Endometrial microvascular endothelial cells (primary cell): ENCODE results near the gene STARD3. TPM values are rescaled to one million over a fixed set of nuclear protein-coding genes. Genes with fewer than 3 reads are reported as not detected.

Experiments
- in situ Hi-C: cut with HindIII; loops from 2 replicates; pipeline ENCODE4 v1.10.0; 2017; ENCODE audit warnings: low sequenced_read_pairs, low pct_unique_long_range_greater_than_20kb; ENCODE audit errors: inconsistent ontology term
- total RNA-seq: library from RNA; depleted of rRNA; stranded (reverse); fragments of >200 nt; gene quantifications from one replicate; pipeline ENCODE4 v1.2.3, GENCODE V29; 2015; ENCODE audit errors: inconsistent ontology term

The STARD3 gene
- total RNA-seq, 1 donor from 2014 or later, result 52.8 TPM

GRCh38 chr17:39617446-39618245 is 19.3 kb upstream of the STARD3 start:
- in situ Hi-C loops, result no loop called here

GRCh38 chr17:39618246-39618913 is 18.6 kb upstream of the STARD3 start:
- in situ Hi-C loops, result no loop called here

GRCh38 chr17:39618956-39619785 is 17.8 kb upstream of the STARD3 start:
- in situ Hi-C loops, result no loop called here

- in situ Hi-C loops, result no loop called here
These were observed 17.2 kb upstream of the STARD3 start for GRCh38 chr17:39619786-39620101.

GRCh38 chr17:39621523-39622379 is 15.2 kb upstream of the STARD3 start:
- in situ Hi-C loops, result no loop called here

- in situ Hi-C loops, result no loop called here
These were observed 14.5 kb upstream of the STARD3 start for GRCh38 chr17:39622380-39623006.

DNA sequence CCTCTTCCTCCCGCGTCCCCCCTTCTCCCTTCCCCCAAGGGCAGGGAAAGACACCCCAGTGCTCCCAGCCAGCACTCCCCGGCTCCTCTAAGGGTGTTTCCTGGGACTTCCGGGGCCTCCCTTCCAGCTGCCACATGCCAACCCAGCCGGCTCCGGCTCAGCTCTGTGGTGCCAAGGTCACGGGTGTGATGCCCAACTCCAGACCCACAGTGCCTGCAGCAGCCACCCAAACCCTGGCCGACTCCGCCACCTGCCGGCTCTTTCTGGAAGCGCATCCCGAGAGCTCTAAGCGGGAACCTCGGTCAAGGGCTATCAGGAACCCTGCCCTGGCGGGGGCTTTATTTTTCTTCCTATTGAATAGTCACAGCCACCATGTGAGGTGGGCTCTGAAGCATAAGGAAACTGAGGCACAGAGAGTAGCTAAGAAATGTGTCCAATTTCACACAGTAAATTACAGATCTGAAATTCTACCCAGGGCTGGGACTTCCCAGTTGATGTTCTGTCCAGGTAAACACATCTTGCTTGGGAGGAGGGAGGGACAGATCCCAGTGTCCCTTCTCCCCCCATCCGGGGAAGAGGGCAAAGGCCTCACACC is 13.5 kb upstream of the STARD3 start:
- in situ Hi-C loops, result no loop called here

GRCh38 chr17:39624313-39624712 is 12.6 kb upstream of the STARD3 start:
- in situ Hi-C loops, result no loop called here

DNA sequence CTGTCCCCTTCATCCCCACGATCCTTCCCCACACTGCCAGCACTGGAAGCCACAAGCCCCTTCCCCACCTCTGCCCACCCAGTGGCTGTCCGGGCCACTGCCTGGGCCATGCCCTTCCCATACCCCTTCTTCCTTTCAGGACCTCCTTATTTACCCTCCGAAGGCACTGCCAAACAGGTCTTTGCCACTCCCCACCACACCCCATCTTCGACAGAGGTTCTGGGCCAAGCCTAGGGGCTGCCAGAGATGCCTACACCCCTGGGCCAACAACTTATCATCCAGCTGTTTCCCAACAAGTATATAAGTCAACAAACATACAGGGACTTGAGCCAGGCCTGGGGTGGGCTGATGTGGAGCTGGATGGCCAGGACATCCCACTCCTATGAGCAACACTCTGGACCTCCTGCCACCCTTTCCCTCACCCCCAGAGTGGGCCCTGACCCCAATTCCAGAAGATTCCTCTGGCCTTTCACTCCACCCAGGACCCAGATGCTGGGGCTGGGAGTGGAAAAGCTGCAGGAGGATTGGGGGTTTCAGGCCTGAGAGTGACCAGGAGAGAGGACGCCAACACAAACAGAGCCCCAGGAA is 11.7 kb upstream of the STARD3 start:
- in situ Hi-C loops, result no loop called here

DNA sequence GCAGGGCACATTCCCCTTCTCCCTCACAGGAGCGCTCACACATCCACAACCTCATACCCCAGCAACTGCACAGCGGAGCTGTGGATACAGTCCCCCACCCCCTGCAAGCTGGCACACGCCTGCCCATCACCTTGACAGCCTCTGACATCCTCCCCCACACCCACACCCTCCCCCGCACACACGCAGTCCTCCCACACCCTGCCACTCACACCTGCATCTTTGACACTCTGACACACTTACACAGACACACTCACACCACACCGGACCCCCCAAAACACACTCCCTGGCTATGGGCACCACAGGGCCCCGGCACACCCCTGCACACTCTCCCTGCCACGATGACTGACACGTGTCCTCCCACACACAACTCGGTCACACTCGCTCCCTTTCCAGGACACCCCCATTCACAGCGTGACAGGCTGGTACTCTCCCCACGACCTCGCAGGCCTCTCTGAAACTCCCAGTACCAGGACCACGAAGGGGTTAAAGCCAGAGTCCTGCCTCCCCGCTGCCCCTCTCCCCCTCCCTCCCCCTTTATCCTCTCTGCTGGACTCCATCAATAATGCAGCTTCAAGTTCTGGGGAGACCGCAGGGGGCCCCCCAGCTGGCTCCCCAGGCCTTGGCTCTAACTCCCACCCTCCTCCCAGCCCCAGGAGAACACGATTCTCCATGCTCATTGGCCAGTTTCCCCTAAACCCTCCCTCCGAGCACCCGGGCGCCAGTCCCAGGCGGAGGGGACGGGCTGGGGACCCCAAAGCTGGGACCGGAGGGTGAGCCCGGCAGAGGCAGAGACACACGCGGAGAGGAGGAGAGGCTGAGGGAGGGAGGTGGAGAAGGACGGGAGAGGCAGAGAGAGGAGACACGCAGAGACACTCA is 10.5 kb upstream of the STARD3 start, which contains the start of gene PPP1R1B:
TSS of gene PPP1R1B (plus strand) at position 782 of the 876 bp plus-strand sequence. CDS start 441 bp downstream, outside the sequence.
- in situ Hi-C loops, result no loop called here

GRCh38 chr17:39627047-39627711 is 9.8 kb upstream of the STARD3 start:
- in situ Hi-C loops, result no loop called here

DNA sequence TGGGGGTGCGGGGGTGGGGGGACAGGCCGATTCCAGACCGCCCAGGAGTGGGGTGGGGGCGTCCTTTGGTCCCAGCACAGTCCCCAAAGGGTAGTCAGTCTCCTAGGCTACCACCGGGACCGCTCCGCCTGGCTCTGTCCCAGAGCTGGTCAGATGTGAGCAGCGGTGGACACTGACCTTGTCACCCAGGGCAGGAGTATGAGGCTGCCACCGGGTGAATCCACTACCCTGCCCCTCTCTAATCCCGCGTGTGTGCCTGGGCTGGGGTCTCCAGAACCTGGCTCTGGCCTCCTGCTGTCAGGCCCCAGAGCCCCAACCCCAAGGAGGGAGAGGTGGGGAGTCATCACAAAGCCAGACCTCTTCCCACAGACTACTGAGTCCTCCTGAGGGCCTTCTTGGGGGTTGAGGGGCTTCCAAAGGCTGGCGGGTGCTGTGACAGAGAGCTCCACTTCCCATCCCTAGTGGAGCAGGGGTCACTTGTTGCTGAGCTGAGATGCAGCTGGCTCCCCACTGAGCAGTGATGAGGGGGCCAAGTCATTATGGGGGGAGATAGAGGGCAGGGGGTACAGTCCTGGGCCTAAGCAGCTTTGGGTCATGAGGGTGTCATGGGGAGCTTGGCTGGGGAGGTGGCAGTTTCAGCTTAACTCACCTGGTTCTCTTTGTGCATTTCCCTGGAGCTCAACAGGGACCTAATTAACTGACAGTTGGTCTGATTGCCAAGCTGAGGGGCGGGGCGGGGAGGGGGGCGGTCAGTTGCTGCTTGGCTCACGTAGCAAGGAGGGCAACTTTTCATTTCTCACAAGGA is 9.0 kb upstream of the STARD3 start:
- in situ Hi-C loops, result no loop called here

DNA sequence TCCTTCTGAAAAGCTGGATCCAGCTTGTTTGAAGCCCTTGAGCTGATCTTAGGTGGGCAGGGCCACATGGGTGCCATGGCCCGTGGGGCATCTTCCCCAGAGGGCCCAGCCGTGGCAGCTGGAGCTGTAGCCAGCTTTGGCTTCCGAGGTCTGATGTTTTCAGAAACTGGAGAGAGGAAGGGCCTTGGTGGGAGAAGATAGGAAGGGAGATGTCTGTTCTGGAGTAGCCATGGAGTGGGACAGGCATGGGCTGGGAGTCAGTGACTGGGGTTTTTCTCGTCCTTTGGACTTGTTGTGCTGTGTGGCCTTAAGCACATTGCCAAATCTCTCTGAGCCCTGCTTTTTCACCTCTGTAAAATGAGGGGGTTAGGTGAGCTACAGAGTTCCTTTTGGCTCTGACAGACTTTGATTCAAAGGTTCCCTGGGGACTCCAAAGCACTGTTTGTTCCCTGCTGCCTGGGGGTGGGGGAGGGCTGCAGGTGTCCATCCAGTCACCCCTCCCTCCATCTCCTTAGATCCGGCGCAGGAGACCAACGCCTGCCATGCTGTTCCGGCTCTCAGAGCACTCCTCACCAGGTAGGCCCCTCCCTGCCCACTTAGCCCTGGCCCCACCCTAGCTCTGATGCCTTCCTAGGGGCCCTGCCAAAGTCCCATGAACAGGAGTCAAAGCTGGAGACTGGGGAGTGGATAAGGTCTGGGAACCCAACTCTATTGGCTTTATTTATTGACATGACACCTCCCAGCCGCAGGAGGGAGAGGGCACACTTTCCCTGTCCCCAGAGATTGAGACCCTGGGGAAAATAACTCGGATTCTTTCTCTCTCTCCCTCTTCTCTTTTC is 8.1 kb upstream of the STARD3 start:
- in situ Hi-C loops, result no loop called here

- in situ Hi-C loops, result no loop called here
These were observed 7.5 kb upstream of the STARD3 start for GRCh38 chr17:39629494-39629880.

DNA sequence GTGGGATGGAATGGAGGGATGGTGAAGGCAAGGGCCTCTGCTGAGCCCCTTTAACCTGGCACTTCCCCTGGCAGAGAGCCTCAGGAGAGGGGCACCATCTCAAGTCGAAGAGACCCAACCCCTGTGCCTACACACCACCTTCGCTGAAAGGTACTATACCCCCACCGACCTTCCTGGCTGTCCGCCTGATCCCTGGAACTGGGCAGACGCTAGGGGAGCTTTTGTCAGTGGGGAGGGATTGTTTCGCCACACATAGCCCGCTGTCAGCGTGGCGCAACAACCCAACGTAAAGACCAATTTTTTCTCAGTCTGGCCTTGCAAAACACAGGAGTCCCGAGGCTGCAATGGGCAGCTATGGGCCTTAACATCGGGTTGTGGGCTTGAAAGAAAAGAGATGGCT is 7.0 kb upstream of the STARD3 start:
- in situ Hi-C loops, result no loop called here
